K562 (cell line): Measurements from ENCODE around the gene MIB2. TPM values are rescaled to one million over a fixed set of nuclear protein-coding genes. Genes with fewer than 3 reads are reported as not detected.
A peak's percentile ranks its signal among the peaks of the same experiment; 100 is the strongest.

ENCODE experiments used
- ARID1B ChIP-seq: fragments of 450-650 bp; IDR thresholded peaks from 2 replicates; pipeline ENCODE4 v1.6.1; 2016; ENCODE audit warnings: antibody characterized with exemption, mild to moderate bottlenecking, inconsistent platforms
- ATF7 ChIP-seq: fragments of 450-650 bp; IDR thresholded peaks from 2 replicates; pipeline ENCODE4 v1.7.1; 2014; ENCODE audit warnings: mild to moderate bottlenecking, moderate library complexity
- CBFA2T3 ChIP-seq: fragments of 450-650 bp; IDR thresholded peaks from 2 replicates; pipeline ENCODE4 v1.6.1; 2017
- CXXC5 ChIP-seq: fragments of 250-450 bp; sonication (Bioruptor Pico); IDR thresholded peaks from 2 replicates; pipeline ENCODE4 v1.8.0; 2022; ENCODE audit warnings: inconsistent platforms, mild to moderate bottlenecking, moderate library complexity
- DPF2 ChIP-seq: fragments of 450-650 bp; IDR thresholded peaks from 2 replicates; pipeline ENCODE4 v1.6.1; 2016
- ELF1 ChIP-seq: fragments of 200-800 bp; sonication (Bioruptor generic); IDR thresholded peaks from 2 replicates; pipeline ENCODE4 v1.6.1; 2016; ENCODE audit warnings: missing genetic modification characterization, missing compliant biosample characterization
- FOXJ2 ChIP-seq: fragments of 200-800 bp; sonication (Bioruptor generic); IDR thresholded peaks from 2 replicates; pipeline ENCODE4 v1.6.1; 2016; ENCODE audit warnings: missing genetic modification characterization, missing compliant biosample characterization
- FUS ChIP-seq: fragments of 200-400 bp; formaldehyde crosslinking; optimal IDR thresholded peaks from 2 replicates; pipeline ENCODE3; 2017; ENCODE audit warnings: low read depth, low read length
- HNRNPH1 ChIP-seq: fragments of 200-400 bp; formaldehyde crosslinking; optimal IDR thresholded peaks from 2 replicates; pipeline ENCODE3; 2017; ENCODE audit warnings: low read depth, mild to moderate bottlenecking, low read length, moderate library complexity
- L3MBTL2 ChIP-seq: fragments of 450-650 bp; IDR thresholded peaks from 2 replicates; pipeline ENCODE4 v1.6.1; 2016; ENCODE audit warnings: mild to moderate bottlenecking, moderate library complexity
- MYC ChIP-seq, 2 experiments: fragments of 250-450 bp in 1 of 2; sonication (Bioruptor Pico) in 1 of 2; IDR thresholded peaks; 2 replicates each; pipeline versions ENCODE4 v1.5.1 to v1.6.1; 2012 to 2021; ENCODE audit warnings: low read depth in 2 of 2, borderline replicate concordance in 1 of 2, improper control_type of control experiment in 1 of 2, low read length in 1 of 2, mild to moderate bottlenecking in 1 of 2, moderate library complexity in 1 of 2
- NRF1 ChIP-seq, 2 experiments: fragments of 450-650 bp; IDR thresholded peaks in 1 of 2; conservative IDR thresholded peaks in 1 of 2; 2 replicates each; pipeline ENCODE4 v1.6.1; 2014; ENCODE audit warnings: mild to moderate bottlenecking in 2 of 2
- PHB2 ChIP-seq: fragments of 450-650 bp; IDR thresholded peaks from 2 replicates; pipeline ENCODE4 v1.6.1; 2017; ENCODE audit warnings: low read depth
- RBFOX2 ChIP-seq: fragments of 200-400 bp; formaldehyde crosslinking; IDR thresholded peaks from 2 replicates; pipeline ENCODE4 v1.6.1; 2017; ENCODE audit warnings: low read depth, mild to moderate bottlenecking, low read length, moderate library complexity
- SAFB2 ChIP-seq: fragments of 200-400 bp; formaldehyde crosslinking; IDR thresholded peaks from 2 replicates; pipeline ENCODE4 v1.6.1; 2018; ENCODE audit warnings: borderline replicate concordance, low read length, low read depth, moderate library complexity; ENCODE audit not compliant: severe bottlenecking
- SPI1 ChIP-seq: IDR thresholded peaks from 2 replicates; pipeline ENCODE4 v1.6.1; 2011; ENCODE audit warnings: low read depth, low read length, control low read depth, borderline replicate concordance
- SRSF9 ChIP-seq: fragments of 200-400 bp; formaldehyde crosslinking; IDR thresholded peaks from 2 replicates; pipeline ENCODE4 v1.6.1; 2017; ENCODE audit warnings: low read depth, low read length, borderline replicate concordance
- TAF15 ChIP-seq: fragments of 200-400 bp; formaldehyde crosslinking; IDR thresholded peaks from 2 replicates; pipeline ENCODE4 v1.6.1; 2017; ENCODE audit warnings: mild to moderate bottlenecking, low read depth, low read length, moderate library complexity
- TBL1XR1 ChIP-seq, 2 experiments: IDR thresholded peaks; 2 replicates each; pipeline ENCODE4 v1.6.1; 2012; ENCODE audit warnings: improper control_type of control experiment in 2 of 2, low read length in 2 of 2, mild to moderate bottlenecking in 1 of 2
- TGIF2 ChIP-seq: sonication (generic); formaldehyde crosslinking; IDR thresholded peaks from 2 replicates; pipeline ENCODE4 v1.8.1; 2022; ENCODE audit warnings: mild to moderate bottlenecking, missing genetic modification reagents, moderate library complexity
- ZNF140 ChIP-seq: fragments of 250-450 bp; sonication (Bioruptor Pico); IDR thresholded peaks from 2 replicates; pipeline ENCODE4 v1.8.0; 2021; ENCODE audit warnings: moderate library complexity, mild to moderate bottlenecking, inconsistent platforms
- ZNF232 ChIP-seq: sonication (generic); formaldehyde crosslinking; IDR thresholded peaks from 2 replicates; pipeline ENCODE4 v1.8.0; 2022; ENCODE audit warnings: mild to moderate bottlenecking, missing genetic modification reagents
- ZNF316 ChIP-seq: fragments of 450-650 bp; IDR thresholded peaks from 2 replicates; pipeline ENCODE4 v1.6.1; 2016
- ZNF644 ChIP-seq: fragments of 200-800 bp; sonication (Bioruptor generic); IDR thresholded peaks from 2 replicates; pipeline ENCODE4 v1.6.1; 2016; ENCODE audit warnings: low read depth, missing genetic modification characterization, missing compliant biosample characterization
- ZNF707 ChIP-seq: fragments of 250-450 bp; sonication (Bioruptor Pico); conservative IDR thresholded peaks from 2 replicates; pipeline ENCODE4 v1.8.0; 2022; ENCODE audit warnings: inconsistent platforms, mild to moderate bottlenecking, moderate library complexity
- polyA plus RNA-seq, 8 experiments: library from polyadenylated mRNA; depleted of rRNA in 4 of 8; stranded (reverse) in 5 of 8; unstranded in 3 of 8; fragments of >200 nt; fragmentation: Nextera tagmentation in 2 of 8; fragmentation: Illumina TruSeq in 1 of 8; extraction: Ambion mirVana in 2 of 8; extraction: Trizol in 1 of 8; gene quantifications; 2 replicates each; pipeline versions ENCODE4 v1.2.1 to v1.2.3, GENCODE V29; 2011 to 2014; ENCODE audit warnings: inconsistent platforms in 1 of 8, missing spikeins in 1 of 8
- total RNA-seq, 7 experiments: library from RNA; depleted of rRNA in 6 of 7; stranded (reverse); fragments of >200 nt in 6 of 7; fragmentation: Illumina TruSeq in 2 of 7; extraction: Trizol in 2 of 7; gene quantifications; 2 replicates each; pipeline versions ENCODE4 v1.2.1 to v1.2.3, GENCODE V29; 2011 to 2021; ENCODE audit warnings: low replicate concordance in 1 of 7
- TF ChIP-seq, protein P1 (sequence below): fragments of 250-450 bp; sonication (Bioruptor Pico); IDR thresholded peaks from 2 replicates; pipeline ENCODE4 v1.8.0; 2022; ENCODE audit warnings: inconsistent platforms
- TF ChIP-seq, protein P2 (sequence below): IDR thresholded peaks from 2 replicates; pipeline ENCODE4 v1.6.1; 2011; ENCODE audit warnings: borderline replicate concordance, low read depth, mild to moderate bottlenecking, moderate library complexity, low read length; ENCODE audit not compliant: insufficient read depth, poor library complexity, severe bottlenecking

The MIB2 gene
- total and polyA plus RNA-seq, 9 of the 15 experiments (the other 6 are each of a cell fraction or from before 2014, with no cell fraction given): 0.04 to 17.0 (median 4.9) TPM; not detected in 1

DNA sequence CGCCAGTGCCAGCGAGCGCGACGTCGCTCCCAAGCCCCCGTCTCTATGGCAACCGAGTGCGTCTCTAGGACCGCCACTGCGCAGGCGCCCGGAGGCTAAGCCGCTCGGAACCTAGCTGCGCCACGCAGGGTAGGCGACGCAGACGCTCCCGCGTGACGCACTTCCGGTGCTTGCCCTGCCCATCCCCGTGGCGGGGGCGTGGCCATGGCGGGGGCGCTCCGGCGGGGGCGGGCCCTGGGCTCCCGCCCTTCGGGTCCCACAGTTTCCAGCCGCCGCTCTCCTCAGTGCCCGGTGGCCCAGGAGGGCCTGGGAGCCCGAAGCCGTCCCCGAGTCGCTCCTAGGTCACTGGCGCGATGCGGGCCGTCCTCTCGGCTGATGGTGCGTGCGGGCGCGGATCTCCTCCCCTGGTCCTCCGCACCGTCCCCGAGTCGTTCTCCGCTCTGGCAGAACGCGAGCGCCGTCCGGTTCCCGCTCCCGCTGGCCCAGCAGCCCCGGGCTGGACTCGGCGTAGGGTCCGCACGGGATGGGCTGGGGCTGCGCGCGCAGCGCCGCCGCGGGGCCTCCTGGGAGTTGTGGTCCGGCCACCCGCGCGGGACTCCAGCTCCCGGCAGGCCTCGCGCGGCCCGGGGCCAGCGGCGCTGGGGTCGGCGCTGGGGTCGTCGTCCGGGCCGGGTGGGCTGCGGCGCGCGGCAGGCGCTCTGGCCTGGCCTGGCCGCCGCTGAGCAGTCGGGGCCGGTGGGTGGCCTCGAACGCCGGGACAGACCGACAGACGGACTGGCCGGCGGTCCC is at the start of gene MIB2 (continued):
- TF ChIP-seq TBL1XR1 (IDR thresholded peaks at IDR 0.05; ENCODE audit: low read length in 2 of 2): peak in 1 of 2 experiments; percentile 95; a peak in 3 of 4 replicates
- no peak for TF ChIP-seq SAFB2
- peak; percentile 62 for TF ChIP-seq L3MBTL2
- TF ChIP-seq CBFA2T3: peak; percentile 15; the same call in 1 of the 2 replicates
- peak; percentile 99 for TF ChIP-seq NRF1 (conservative IDR thresholded peaks at IDR 0.05 in 1 of 2, IDR thresholded peaks at IDR 0.05 in 1 of 2)
- peak; percentile 15; the same call in 1 of the 2 replicates for TF ChIP-seq ARID1B
- no peak; the same call in 1 of the 2 replicates for TF ChIP-seq DPF2
- TF ChIP-seq ZNF644 (tag): no peak
- no peak for TF ChIP-seq PHB2
- peak; percentile 92 for TF ChIP-seq RBFOX2
- TF ChIP-seq, protein P1, sequence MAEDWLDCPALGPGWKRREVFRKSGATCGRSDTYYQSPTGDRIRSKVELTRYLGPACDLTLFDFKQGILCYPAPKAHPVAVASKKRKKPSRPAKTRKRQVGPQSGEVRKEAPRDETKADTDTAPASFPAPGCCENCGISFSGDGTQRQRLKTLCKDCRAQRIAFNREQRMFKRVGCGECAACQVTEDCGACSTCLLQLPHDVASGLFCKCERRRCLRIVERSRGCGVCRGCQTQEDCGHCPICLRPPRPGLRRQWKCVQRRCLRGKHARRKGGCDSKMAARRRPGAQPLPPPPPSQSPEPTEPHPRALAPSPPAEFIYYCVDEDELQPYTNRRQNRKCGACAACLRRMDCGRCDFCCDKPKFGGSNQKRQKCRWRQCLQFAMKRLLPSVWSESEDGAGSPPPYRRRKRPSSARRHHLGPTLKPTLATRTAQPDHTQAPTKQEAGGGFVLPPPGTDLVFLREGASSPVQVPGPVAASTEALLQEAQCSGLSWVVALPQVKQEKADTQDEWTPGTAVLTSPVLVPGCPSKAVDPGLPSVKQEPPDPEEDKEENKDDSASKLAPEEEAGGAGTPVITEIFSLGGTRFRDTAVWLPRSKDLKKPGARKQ (CRISPR knock-in tag): no peak
- TF ChIP-seq ELF1 (tag): peak; percentile 72; the same call in 1 of the 2 replicates
- TF ChIP-seq ZNF316: peak; percentile 32; the same call in 1 of the 2 replicates
- peak; percentile 84 for TF ChIP-seq CXXC5 (CRISPR knock-in tag)
- peak; percentile 80 for TF ChIP-seq MYC (IDR thresholded peaks at IDR 0.05; ENCODE audit: low read depth, low read length)
- no peak for TF ChIP-seq MYC (CRISPR knock-in tag; IDR thresholded peaks at IDR 0.05; ENCODE audit: borderline replicate concordance, low read depth)
- TF ChIP-seq ZNF140 (CRISPR knock-in tag): no peak
- no peak for TF ChIP-seq ZNF707 (CRISPR knock-in tag)
- TF ChIP-seq, protein P2, sequence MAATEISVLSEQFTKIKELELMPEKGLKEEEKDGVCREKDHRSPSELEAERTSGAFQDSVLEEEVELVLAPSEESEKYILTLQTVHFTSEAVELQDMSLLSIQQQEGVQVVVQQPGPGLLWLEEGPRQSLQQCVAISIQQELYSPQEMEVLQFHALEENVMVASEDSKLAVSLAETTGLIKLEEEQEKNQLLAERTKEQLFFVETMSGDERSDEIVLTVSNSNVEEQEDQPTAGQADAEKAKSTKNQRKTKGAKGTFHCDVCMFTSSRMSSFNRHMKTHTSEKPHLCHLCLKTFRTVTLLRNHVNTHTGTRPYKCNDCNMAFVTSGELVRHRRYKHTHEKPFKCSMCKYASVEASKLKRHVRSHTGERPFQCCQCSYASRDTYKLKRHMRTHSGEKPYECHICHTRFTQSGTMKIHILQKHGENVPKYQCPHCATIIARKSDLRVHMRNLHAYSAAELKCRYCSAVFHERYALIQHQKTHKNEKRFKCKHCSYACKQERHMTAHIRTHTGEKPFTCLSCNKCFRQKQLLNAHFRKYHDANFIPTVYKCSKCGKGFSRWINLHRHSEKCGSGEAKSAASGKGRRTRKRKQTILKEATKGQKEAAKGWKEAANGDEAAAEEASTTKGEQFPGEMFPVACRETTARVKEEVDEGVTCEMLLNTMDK: peak; percentile 60
- no peak for TF ChIP-seq HNRNPH1
- peak; percentile 47; the same call in 1 of the 2 replicates for TF ChIP-seq FOXJ2 (tag)
- TF ChIP-seq ATF7: peak; percentile 85
- TF ChIP-seq FUS: peak; percentile 56
- no peak for TF ChIP-seq SPI1
- TF ChIP-seq SRSF9: no peak
- no peak for TF ChIP-seq TGIF2 (CRISPR knock-in tag)
- TF ChIP-seq ZNF232 (CRISPR knock-in tag): no peak
- TF ChIP-seq TAF15: no peak
